ENCODE data around the gene RIC8B.

DNA sequence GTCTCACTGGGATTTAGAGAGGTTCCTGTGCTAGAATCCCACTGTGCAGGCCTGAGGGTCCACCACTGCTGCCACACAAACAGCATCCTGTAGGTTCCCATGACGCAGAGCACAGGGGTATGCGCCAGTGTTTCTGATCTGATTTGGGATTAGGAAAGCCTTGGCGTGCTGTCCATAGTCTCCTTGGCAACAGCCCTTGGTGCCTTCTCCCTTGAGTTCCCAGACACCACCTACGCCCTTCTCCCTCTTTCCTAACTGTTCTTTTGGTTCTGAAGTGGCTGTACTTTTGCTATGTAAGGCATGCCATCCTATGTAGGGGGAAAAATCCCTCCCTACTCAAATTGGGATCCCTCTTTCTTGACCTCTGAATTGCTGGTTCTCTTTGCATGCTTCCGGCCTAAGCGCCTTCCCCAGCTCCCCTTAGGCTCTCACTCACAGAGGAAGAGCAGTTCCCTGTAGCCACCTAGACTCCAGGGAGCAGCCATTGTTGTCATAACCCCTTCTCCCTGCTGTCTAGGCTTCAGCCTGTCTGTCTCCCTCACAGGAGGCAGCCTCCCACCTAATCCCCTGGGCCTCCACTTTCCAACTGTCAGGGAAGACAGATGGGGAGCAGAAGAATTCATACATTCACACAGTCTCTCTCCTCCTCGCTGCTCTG lies 14.8 kb upstream of the RIC8B start:
- TF ChIP-seq, protein P1, sequence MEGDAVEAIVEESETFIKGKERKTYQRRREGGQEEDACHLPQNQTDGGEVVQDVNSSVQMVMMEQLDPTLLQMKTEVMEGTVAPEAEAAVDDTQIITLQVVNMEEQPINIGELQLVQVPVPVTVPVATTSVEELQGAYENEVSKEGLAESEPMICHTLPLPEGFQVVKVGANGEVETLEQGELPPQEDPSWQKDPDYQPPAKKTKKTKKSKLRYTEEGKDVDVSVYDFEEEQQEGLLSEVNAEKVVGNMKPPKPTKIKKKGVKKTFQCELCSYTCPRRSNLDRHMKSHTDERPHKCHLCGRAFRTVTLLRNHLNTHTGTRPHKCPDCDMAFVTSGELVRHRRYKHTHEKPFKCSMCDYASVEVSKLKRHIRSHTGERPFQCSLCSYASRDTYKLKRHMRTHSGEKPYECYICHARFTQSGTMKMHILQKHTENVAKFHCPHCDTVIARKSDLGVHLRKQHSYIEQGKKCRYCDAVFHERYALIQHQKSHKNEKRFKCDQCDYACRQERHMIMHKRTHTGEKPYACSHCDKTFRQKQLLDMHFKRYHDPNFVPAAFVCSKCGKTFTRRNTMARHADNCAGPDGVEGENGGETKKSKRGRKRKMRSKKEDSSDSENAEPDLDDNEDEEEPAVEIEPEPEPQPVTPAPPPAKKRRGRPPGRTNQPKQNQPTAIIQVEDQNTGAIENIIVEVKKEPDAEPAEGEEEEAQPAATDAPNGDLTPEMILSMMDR (IDR thresholded peaks at IDR 0.05; ENCODE audit: borderline replicate concordance, extremely low read depth, low read length, poor library complexity, severe bottlenecking), result no peak
- TF ChIP-seq EZH2 (IDR thresholded peaks at IDR 0.05; ENCODE audit: borderline replicate concordance, low read depth, low read length, severe bottlenecking), result no peak
